Ascending aorta (tissue), 2 donors: ENCODE data around the gene PRDM2. TPM values are rescaled to one million over a fixed set of nuclear protein-coding genes. Genes with fewer than 3 reads are reported as not detected.

Source experiments
- DNase-seq, 2 donors: peaks; one replicate each; pipeline ENCODE4 v3.0.0-alpha.2; 2019; ENCODE audit warnings: low spot score in 2 of 2
- H3K27ac ChIP-seq, 2 donors: fragments of 200-600 bp; sonication (generic); one replicate each; pipeline ENCODE4 v1.5.1; 2016 to 2017; ENCODE audit warnings: mild to moderate bottlenecking in 1 of 2
- H3K27me3 ChIP-seq: fragments of 200-600 bp; sonication (generic); one replicate; pipeline ENCODE4 v1.5.1; 2017
- H3K36me3 ChIP-seq, 2 donors: fragments of 200-600 bp; sonication (generic); one replicate each; pipeline ENCODE4 v1.5.1; 2016
- H3K4me1 ChIP-seq, 2 donors: fragments of 200-600 bp; sonication (generic); one replicate each; pipeline ENCODE4 v1.5.1; 2016 to 2017; ENCODE audit warnings: mild to moderate bottlenecking in 1 of 2
- H3K4me3 ChIP-seq, 2 donors: fragments of 200-600 bp; sonication (generic); one replicate each; pipeline ENCODE4 v1.5.1; 2016 to 2017; ENCODE audit warnings: mild to moderate bottlenecking in 1 of 2
- H3K9me3 ChIP-seq, 2 donors: fragments of 200-600 bp; sonication (generic); one replicate each; pipeline ENCODE4 v1.5.1; 2016
- CTCF ChIP-seq, 3 experiments: fragments of 200-600 bp in 2 of 3; fragments of 450-650 bp in 1 of 3; sonication (generic) in 2 of 3; IDR thresholded peaks; one replicate each; pipeline ENCODE4 v1.5.1; 2016 to 2019; ENCODE audit warnings: antibody characterized with exemption in 3 of 3, mild to moderate bottlenecking in 1 of 3, moderate library complexity in 1 of 3
- intact Hi-C: fragments of 100-400 bp; cut with DNase I; formaldehyde crosslinking; loops from one replicate; pipeline ENCODE4 v1.15.1; 2023
- total RNA-seq: library from RNA; depleted of rRNA; stranded (reverse); fragments of >200 nt; gene quantifications from one replicate; pipeline ENCODE4 v1.1.0, GENCODE V29; 2016

Gene PRDM2
- total RNA-seq, 1 donor from 2014 or later: 27.2 TPM

- intact Hi-C loops: no loop called here
- no peak for TF ChIP-seq CTCF (IDR thresholded peaks at IDR 0.05)
- H3K4me1 ChIP-seq: peaks cover 0 to 5% of the 10 kb centered on the region in 2 donors
- no peaks in the 10 kb centered on the region for H3K36me3 ChIP-seq
- H3K9me3 ChIP-seq: no peaks in the 10 kb centered on the region
- no peak for DNase-seq
- no peak overlapping the region for H3K27ac ChIP-seq
- H3K4me3 ChIP-seq: no peak overlapping the region
- H3K27me3 ChIP-seq: no peaks in the 10 kb centered on the region
These were observed 4.9 kb upstream of the PRDM2 start for GRCh38 chr1:13694886-13695684.

GRCh38 chr1:13697738-13698137 lies 2.2 kb upstream of the PRDM2 start:
- Histone ChIP-seq H3K4me1 (peaks cover 0 to 5% of the 10 kb centered on the region in 2 donors), H3K27me3 (no peaks in the 10 kb centered on the region), H3K36me3 (no peaks in the 10 kb centered on the region), H3K27ac (no peak overlapping the region), H3K4me3 (no peak overlapping the region), H3K9me3 (no peaks in the 10 kb centered on the region)
- no peak for TF ChIP-seq CTCF (IDR thresholded peaks at IDR 0.05)
- intact Hi-C loops: no loop called here
- DNase-seq: no peak

- DNase-seq: no peak
- H3K27me3 ChIP-seq: no peaks in the 10 kb centered on the region
- peaks cover 0 to 5% of the 10 kb centered on the region in 2 donors for H3K4me1 ChIP-seq
- intact Hi-C loops: no loop called here
- no peaks in the 10 kb centered on the region for H3K36me3 ChIP-seq
- H3K4me3 ChIP-seq: peak overlapping the region; percentile 91 to 95
- TF ChIP-seq CTCF (IDR thresholded peaks at IDR 0.05): no peak
- no peaks in the 10 kb centered on the region for H3K9me3 ChIP-seq
- H3K27ac ChIP-seq: peak overlapping the region; percentile 98
These were observed 478 bp upstream of the PRDM2 start for GRCh38 chr1:13699510-13699909.

GRCh38 chr1:13700521-13701270 lies 708 bp downstream of the PRDM2 start:
- Histone ChIP-seq H3K27ac (peak overlapping the region; percentile 75 to 98), H3K27me3 (no peaks in the 10 kb centered on the region), H3K9me3 (no peaks in the 10 kb centered on the region), H3K4me3 (peak overlapping the region; percentile 91 to 95), H3K36me3 (no peaks in the 10 kb centered on the region), H3K4me1 (peaks cover 0 to 5% of the 10 kb centered on the region in 2 donors)
- intact Hi-C loops: loop anchor here (1.0 to 5.0 kb wide), 2 partner anchors 49 to 92 kb away; no protein-coding TSS in a partner anchor
- no peak for TF ChIP-seq CTCF (IDR thresholded peaks at IDR 0.05)
- DNase-seq: peak in 1 of 2 donors; percentile 68

- no peaks in the 10 kb centered on the region for H3K9me3 ChIP-seq
- DNase-seq: no peak
- H3K36me3 ChIP-seq: no peaks in the 10 kb centered on the region
- peak overlapping the region; percentile 75 to 98 for H3K27ac ChIP-seq
- H3K4me3 ChIP-seq: peak overlapping the region in 1 of 2 donors; percentile 95
- no peaks in the 10 kb centered on the region for H3K27me3 ChIP-seq
- no peak for TF ChIP-seq CTCF (IDR thresholded peaks at IDR 0.05)
- intact Hi-C loops: loop anchor here (5.0 kb wide), 1 partner anchor 91 kb away; no protein-coding TSS in a partner anchor
- peaks cover 0 to 5% of the 10 kb centered on the region in 2 donors for H3K4me1 ChIP-seq
These were observed 1.3 kb downstream of the PRDM2 start for GRCh38 chr1:13701271-13701640.
